DOHH2 (cell line): ENCODE results near the gene KCTD11.

Experiments used
- EZH2phosphoT487 ChIP-seq: fragments of 200-600 bp; sonication (generic); IDR thresholded peaks from 2 replicates; pipeline ENCODE4 v1.6.1; 2017; ENCODE audit warnings: borderline replicate concordance, mild to moderate bottlenecking, antibody characterized with exemption, low read length, moderate library complexity, mixed read lengths
- TF ChIP-seq, protein P1 (sequence below): fragments of 200-600 bp; sonication (generic); IDR thresholded peaks from one replicate; pipeline ENCODE4 v1.5.1; 2014; ENCODE audit warnings: antibody characterized with exemption, mild to moderate bottlenecking, low read depth, low read length; ENCODE audit not compliant: poor library complexity, severe bottlenecking

DNA sequence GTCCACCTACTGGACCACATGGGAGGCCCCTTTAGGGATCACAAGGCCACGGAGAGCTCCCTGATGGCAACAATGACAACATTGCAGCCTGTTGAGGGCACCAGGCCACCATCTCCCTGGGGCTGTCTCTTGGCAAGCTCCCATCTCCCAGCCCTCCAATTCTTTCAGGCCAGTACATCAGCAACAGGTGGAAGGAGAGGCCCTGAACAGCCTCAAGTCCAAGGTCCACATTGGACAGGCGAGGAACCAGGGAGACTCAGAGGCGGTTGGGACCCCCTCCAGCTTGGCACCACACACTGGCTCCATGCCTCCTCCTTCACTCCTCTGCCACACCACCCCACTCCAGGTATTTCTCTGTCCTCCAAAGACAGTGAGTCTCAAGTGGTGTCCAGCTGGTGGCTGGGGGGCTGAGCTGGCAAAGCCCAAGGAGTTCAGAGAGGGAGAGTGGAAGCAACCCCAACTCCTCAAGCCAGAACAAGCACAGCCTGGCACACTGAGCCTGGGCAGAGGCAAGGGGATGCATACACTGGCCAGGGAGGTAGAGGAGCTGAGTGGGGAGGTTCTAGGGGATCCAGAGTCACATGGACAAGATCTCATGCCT lies 16.9 kb upstream of the KCTD11 start:
- TF ChIP-seq, protein P1, sequence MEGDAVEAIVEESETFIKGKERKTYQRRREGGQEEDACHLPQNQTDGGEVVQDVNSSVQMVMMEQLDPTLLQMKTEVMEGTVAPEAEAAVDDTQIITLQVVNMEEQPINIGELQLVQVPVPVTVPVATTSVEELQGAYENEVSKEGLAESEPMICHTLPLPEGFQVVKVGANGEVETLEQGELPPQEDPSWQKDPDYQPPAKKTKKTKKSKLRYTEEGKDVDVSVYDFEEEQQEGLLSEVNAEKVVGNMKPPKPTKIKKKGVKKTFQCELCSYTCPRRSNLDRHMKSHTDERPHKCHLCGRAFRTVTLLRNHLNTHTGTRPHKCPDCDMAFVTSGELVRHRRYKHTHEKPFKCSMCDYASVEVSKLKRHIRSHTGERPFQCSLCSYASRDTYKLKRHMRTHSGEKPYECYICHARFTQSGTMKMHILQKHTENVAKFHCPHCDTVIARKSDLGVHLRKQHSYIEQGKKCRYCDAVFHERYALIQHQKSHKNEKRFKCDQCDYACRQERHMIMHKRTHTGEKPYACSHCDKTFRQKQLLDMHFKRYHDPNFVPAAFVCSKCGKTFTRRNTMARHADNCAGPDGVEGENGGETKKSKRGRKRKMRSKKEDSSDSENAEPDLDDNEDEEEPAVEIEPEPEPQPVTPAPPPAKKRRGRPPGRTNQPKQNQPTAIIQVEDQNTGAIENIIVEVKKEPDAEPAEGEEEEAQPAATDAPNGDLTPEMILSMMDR = no peak
- no peak for TF ChIP-seq EZH2phosphoT487
